GM12875 (cell line): ENCODE results near the gene EIF2S3B.

Experiments used
- H3K4me3 ChIP-seq: one replicate; pipeline ENCODE4 v1.5.1; 2011; ENCODE audit warnings: low read depth, low read length, control low read depth
- TF ChIP-seq, protein P1 (sequence below): IDR thresholded peaks from 2 replicates; pipeline ENCODE4 v1.5.1; 2011; ENCODE audit warnings: low read depth, mild to moderate bottlenecking, control low read depth, inconsistent platforms, low read length, moderate library complexity, borderline replicate concordance; ENCODE audit not compliant: insufficient read depth

The EIF2S3B gene

DNA sequence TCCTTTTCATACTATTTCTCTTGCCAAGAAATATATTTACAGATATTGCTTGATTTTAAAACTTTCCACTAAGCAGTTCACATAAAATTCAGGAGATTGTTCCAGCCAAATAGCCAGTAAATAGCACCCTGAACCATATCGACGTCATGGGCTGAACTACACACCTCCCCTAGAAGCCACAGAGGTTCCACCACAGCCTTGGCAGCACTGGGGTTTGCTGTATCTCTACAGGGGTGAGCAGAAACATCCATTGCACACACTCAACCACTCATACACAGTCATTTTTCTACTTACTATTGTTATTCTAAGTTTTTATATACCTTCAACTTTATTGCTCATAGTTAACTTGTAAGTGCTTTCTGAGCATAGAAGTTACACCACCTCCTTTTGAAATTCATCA is 8.1 kb upstream of the EIF2S3B start:
- TF ChIP-seq, protein P1, sequence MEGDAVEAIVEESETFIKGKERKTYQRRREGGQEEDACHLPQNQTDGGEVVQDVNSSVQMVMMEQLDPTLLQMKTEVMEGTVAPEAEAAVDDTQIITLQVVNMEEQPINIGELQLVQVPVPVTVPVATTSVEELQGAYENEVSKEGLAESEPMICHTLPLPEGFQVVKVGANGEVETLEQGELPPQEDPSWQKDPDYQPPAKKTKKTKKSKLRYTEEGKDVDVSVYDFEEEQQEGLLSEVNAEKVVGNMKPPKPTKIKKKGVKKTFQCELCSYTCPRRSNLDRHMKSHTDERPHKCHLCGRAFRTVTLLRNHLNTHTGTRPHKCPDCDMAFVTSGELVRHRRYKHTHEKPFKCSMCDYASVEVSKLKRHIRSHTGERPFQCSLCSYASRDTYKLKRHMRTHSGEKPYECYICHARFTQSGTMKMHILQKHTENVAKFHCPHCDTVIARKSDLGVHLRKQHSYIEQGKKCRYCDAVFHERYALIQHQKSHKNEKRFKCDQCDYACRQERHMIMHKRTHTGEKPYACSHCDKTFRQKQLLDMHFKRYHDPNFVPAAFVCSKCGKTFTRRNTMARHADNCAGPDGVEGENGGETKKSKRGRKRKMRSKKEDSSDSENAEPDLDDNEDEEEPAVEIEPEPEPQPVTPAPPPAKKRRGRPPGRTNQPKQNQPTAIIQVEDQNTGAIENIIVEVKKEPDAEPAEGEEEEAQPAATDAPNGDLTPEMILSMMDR = no peak
- H3K4me3 ChIP-seq = no peak overlapping the region

DNA sequence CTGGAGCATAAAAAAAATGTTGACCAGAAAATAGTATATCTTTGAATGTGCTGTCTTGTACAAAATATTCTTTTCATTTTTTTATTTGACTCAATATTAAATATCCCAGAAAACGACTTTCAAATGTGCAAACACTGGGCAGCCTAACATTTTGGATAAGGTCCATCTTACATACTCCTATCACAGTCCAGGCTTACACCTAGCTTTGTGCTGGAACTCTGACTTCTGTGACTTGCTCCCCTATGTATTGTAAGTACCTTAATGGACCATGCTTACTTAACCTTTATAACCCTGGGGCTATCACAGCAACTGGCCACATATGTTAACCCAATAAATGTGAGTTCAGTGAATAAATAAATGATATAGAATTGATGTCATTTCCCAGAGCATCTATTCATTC is 7.6 kb upstream of the EIF2S3B start:
- no peak overlapping the region for H3K4me3 ChIP-seq
- TF ChIP-seq, protein P1 = no peak

DNA sequence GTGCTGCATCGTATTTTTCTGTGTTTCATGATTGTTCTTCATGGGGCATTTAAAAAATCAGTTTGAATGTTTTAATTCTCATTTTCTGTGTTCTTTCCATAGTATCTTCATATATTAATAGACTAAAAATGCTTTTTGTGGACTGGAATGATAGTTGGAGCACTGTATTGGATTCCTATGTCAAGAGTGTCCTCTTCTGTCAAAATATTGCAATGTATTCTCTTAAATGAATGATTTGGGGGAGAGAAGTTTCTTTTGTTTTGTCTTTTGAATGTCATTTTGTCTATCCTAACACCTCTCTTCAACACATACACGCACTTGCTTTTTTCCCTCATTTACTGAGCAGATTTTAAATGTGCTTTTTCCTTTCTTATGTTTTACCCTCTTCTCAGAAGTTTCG is 4.7 kb upstream of the EIF2S3B start:
- TF ChIP-seq, protein P1 = no peak

DNA sequence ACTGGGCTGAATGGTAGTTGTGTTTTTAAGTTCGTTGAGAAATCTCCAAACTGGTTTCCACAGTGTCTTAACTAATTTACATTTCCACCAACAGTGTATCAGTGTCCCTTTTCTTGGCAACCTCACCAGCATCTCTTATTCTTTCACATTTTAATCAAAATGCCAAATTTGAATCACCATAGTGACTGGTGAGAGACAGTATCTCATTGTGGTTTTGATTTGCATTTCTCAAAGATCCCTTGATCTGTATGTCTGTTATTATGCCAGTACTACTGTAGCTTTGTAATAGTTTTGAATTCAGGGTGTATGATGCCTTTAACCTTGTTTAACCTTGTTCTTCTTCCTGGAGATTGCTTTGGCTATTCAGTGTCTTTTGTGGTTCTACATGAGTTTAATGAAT is 2.2 kb upstream of the EIF2S3B start:
- TF ChIP-seq, protein P1 = no peak
- no peak overlapping the region for H3K4me3 ChIP-seq

More for the DNA sequence above, 4.7 kb upstream of the EIF2S3B start:
- H3K4me3 ChIP-seq = no peak overlapping the region

DNA sequence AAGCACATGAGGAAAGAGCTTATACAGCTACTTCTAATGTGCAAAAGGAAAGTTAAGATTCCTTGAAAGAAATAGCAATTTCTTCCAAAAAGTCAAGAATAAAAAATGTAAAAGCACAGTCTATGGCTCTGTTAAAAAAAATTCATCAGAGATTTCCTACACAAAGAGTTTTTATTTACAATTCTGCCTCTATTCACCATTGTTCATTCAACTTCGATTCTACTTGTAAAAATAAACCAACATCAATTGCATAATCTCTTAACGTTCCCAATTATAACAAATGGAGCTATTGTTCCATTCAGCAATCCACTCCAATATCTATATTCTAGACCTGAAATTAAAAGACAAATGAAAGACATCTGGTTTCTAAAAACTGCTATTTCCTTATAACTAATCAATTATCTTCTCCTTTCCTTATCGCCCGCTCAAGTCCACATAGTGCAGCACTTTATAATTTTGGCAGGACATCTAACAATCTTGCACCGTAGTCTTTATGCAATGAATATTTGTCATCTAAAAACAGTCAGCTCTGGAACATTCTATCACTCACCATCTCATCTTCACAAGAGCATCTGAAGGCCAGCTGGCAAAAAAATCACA is 6.2 kb downstream of the EIF2S3B start:
- TF ChIP-seq, protein P1 = no peak
- H3K4me3 ChIP-seq = no peak overlapping the region

DNA sequence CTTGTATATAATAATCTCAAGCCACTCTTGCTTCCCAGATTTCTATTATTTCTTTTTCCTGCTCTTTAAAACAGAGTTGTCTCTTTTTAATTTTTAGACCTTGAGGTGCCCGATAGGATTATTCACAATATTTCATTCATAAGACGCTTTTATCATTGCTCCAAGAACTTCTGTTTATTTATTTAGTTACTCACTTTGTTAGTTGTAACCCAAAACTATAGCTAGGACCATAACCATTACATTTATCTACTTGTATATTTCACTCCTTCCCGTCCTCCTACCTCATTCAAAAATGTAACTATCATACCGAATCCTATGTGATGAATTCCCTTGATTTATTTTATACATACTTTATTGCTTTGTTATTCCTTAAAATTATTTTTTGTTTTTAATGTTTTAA is 7.1 kb downstream of the EIF2S3B start:
- TF ChIP-seq, protein P1 = no peak
- no peak overlapping the region for H3K4me3 ChIP-seq

DNA sequence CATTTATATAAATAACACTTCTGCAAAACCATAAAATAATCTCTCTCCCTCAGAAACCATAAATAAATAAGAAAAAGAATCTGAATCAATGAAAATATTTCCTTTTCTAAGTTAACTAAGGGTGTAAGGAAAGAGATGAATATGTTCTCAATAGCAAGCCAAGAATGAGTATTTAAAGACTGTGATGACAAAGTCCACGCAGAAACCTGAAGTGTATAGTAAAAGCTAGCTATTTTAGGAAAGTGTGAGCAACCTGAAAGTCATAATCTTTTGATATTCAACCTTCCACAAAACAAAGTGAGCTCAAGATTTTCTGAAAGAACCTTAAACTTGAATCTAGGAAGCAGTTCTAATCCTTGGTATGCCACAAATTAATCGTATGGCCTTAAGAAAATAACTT is 15.9 kb downstream of the EIF2S3B start:
- no peak overlapping the region for H3K4me3 ChIP-seq
- TF ChIP-seq, protein P1 = no peak
